GM19328 (cell line): ENCODE data around the gene MYL6.
"Not testable (repeated sequence)": the region's sequence is repeated elsewhere in the genome, so short reads cannot be mapped to it uniquely, and the experiment has no call there.

Experiments
- ATAC-seq: cut with Tn5 transposase; IDR thresholded peaks from one replicate; pipeline ENCODE4 v1.9.1; 2021; ENCODE audit warnings: mild to moderate bottlenecking, moderate library complexity; ENCODE audit not compliant: unreplicated experiment

Gene MYL6

GRCh38 chr12:56156464-56157200 is 1.5 kb upstream of the MYL6 start:
- not testable (repeated sequence) for ATAC-seq

- peak; percentile 30 for ATAC-seq
These were observed 744 bp upstream of the MYL6 start for GRCh38 chr12:56157201-56158028.

GRCh38 chr12:56158926-56159461 is 835 bp downstream of the MYL6 start:
- ATAC-seq, result no peak

GRCh38 chr12:56159482-56160192 is 1.5 kb downstream of the MYL6 start:
- ATAC-seq, result no peak

- no peak for ATAC-seq
These were observed 2.1 kb downstream of the MYL6 start for GRCh38 chr12:56160193-56160763.

- ATAC-seq, result no peak
These were observed 2.9 kb downstream of the MYL6 start for GRCh38 chr12:56160894-56161689.

- no peak for ATAC-seq
These were observed 3.7 kb downstream of the MYL6 start for GRCh38 chr12:56161690-56162351.

GRCh38 chr12:56162468-56163290 is 4.5 kb downstream of the MYL6 start:
- ATAC-seq, result no peak

- ATAC-seq, result no peak
These were observed 5.6 kb downstream of the MYL6 start for GRCh38 chr12:56163533-56164344.

- no peak for ATAC-seq
These were observed 6.2 kb downstream of the MYL6 start for GRCh38 chr12:56164345-56164729.

- no peak for ATAC-seq
These were observed 7.2 kb downstream of the MYL6 start for GRCh38 chr12:56165369-56165768.

GRCh38 chr12:56169229-56169759 is 11.1 kb downstream of the MYL6 start:
- ATAC-seq, result no peak

GRCh38 chr12:56172839-56173238 is 14.7 kb downstream of the MYL6 start:
- no peak for ATAC-seq

- ATAC-seq, result no peak
These were observed 20.2 kb downstream of the MYL6 start for GRCh38 chr12:56178347-56178746.

- ATAC-seq, result no peak
These were observed 28.8 kb downstream of the MYL6 start for GRCh38 chr12:56186957-56187356.

- no peak for ATAC-seq
These were observed 30.1 kb downstream of the MYL6 start for GRCh38 chr12:56188131-56188777.

GRCh38 chr12:56188778-56189098 is 30.6 kb downstream of the MYL6 start:
- ATAC-seq, result peak; percentile 9
